Lung (tissue), 12 donors: ENCODE measurements around the gene DDX41. TPM values are rescaled to one million over a fixed set of nuclear protein-coding genes. Genes with fewer than 3 reads are reported as not detected.

Experiments used
- ATAC-seq: fragments of 200-7000 bp; cut with Tn5 transposase; one replicate; pipeline ENCODE4 v1.9.1; 2020; ENCODE audit warnings: moderate number of reproducible peaks; ENCODE audit not compliant: insufficient read depth, low FRiP score
- DNase-seq, 3 donors: peaks; one replicate each; pipeline ENCODE4 v3.0.0-alpha.2; 2013 to 2017
- H3K27ac ChIP-seq, 2 donors: one replicate each; pipeline ENCODE4 v1.5.1; 2013; ENCODE audit warnings: mild to moderate bottlenecking in 2 of 2, moderate library complexity in 2 of 2, control low read depth in 1 of 2, inconsistent platforms in 1 of 2, low read depth in 1 of 2, low read length in 1 of 2
- H3K27me3 ChIP-seq, 3 donors: one replicate each; pipeline ENCODE4 v1.5.1; 2013; ENCODE audit warnings: low read length in 2 of 3; ENCODE audit not compliant: control insufficient read depth in 3 of 3, insufficient read depth in 3 of 3
- H3K36me3 ChIP-seq, 4 donors: one replicate each; pipeline ENCODE4 v1.5.1; 2013; ENCODE audit warnings: low read length in 4 of 4, mild to moderate bottlenecking in 1 of 4, moderate library complexity in 1 of 4; ENCODE audit not compliant: control insufficient read depth in 4 of 4, insufficient read depth in 4 of 4
- H3K4me1 ChIP-seq, 5 donors: one replicate each; pipeline ENCODE4 v1.5.1; 2013; ENCODE audit warnings: low read length in 5 of 5, mild to moderate bottlenecking in 2 of 5, moderate library complexity in 1 of 5; ENCODE audit not compliant: control insufficient read depth in 5 of 5, insufficient read depth in 5 of 5
- H3K4me3 ChIP-seq: one replicate; pipeline ENCODE4 v1.5.1; 2013; ENCODE audit warnings: mild to moderate bottlenecking, control low read depth, moderate library complexity
- H3K9ac ChIP-seq, 2 donors: one replicate each; pipeline ENCODE4 v1.5.1; 2013; ENCODE audit warnings: low read length in 2 of 2, control low read depth in 1 of 2; ENCODE audit not compliant: insufficient read depth in 1 of 2
- H3K9me3 ChIP-seq, 4 donors: one replicate each; pipeline ENCODE4 v1.5.1; 2013; ENCODE audit warnings: low read length in 3 of 4, mild to moderate bottlenecking in 1 of 4, moderate library complexity in 1 of 4; ENCODE audit not compliant: control insufficient read depth in 4 of 4, insufficient read depth in 3 of 4
- WGBS, 2 donors: extraction: QIAGEN DNeasy Blood & Tissue Kit; methylation state at CpG; one replicate each; pipeline ENCODE4 v1.1.7; 2013; 5-methylcytosine and 5-hydroxymethylcytosine counted together
- polyA plus RNA-seq, 2 donors: library from polyadenylated mRNA; stranded (reverse); fragments of 200-250 nt; gene quantifications; one replicate each; pipeline ENCODE4 v1.2.1, GENCODE V29; 2013
- total RNA-seq, 2 donors: library from RNA; depleted of rRNA in 1 of 2; stranded (reverse); fragments of >200 nt in 1 of 2; gene quantifications; one replicate each; pipeline ENCODE4 v1.2.1, GENCODE V29; 2014 to 2021
- TF ChIP-seq, protein P1 (sequence below): IDR thresholded peaks from 2 replicates; pipeline ENCODE4 v1.5.1; 2012; ENCODE audit warnings: mild to moderate bottlenecking; ENCODE audit errors: control extremely low read depth, extremely low read depth
- donor health status: control.
- donor health status: control.
- donor health status: Bipolar disorder and iron deficiency.
- donor health status: healthy.
- donor health status: DM: yes; HTN: yes; CAD: no.

The DDX41 gene
- total and polyA plus RNA-seq, 4 donors: 63.2 to 110 (median 73.6) TPM

- H3K27me3 ChIP-seq: no peaks in the 10 kb centered on the region
- H3K9ac ChIP-seq: no peak within 1 kb of the TSS
- DNase-seq: peak; percentile 98 to 99 (median 98)
- peaks cover 0 to 6% (median 2%) of the 10 kb centered on the region in 4 donors for H3K36me3 ChIP-seq
- peaks cover 6 to 55% (median 25%) of the 10 kb centered on the region in 5 donors for H3K4me1 ChIP-seq
- H3K9me3 ChIP-seq: no peaks in the 10 kb centered on the region
- peak within 1 kb of the TSS; percentile 63 for H3K4me3 ChIP-seq
- H3K27ac ChIP-seq: peak within 1 kb of the TSS; percentile 85 to 96
- WGBS, 2 donors: 1% methylated on average over 62 to 73 of the region's 73 CpGs
- peak; percentile 89 for ATAC-seq
- TF ChIP-seq, protein P1, sequence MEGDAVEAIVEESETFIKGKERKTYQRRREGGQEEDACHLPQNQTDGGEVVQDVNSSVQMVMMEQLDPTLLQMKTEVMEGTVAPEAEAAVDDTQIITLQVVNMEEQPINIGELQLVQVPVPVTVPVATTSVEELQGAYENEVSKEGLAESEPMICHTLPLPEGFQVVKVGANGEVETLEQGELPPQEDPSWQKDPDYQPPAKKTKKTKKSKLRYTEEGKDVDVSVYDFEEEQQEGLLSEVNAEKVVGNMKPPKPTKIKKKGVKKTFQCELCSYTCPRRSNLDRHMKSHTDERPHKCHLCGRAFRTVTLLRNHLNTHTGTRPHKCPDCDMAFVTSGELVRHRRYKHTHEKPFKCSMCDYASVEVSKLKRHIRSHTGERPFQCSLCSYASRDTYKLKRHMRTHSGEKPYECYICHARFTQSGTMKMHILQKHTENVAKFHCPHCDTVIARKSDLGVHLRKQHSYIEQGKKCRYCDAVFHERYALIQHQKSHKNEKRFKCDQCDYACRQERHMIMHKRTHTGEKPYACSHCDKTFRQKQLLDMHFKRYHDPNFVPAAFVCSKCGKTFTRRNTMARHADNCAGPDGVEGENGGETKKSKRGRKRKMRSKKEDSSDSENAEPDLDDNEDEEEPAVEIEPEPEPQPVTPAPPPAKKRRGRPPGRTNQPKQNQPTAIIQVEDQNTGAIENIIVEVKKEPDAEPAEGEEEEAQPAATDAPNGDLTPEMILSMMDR: no peak
Measured at GRCh38 chr5:177497292-177498012, 19.3 kb downstream of the DDX41 start, which contains the start of gene PDLIM7. PDLIM7 (minus strand) TSS chr5:177497604; CDS start chr5:177496512, 1,092 bp downstream.

- no peak overlapping the region for H3K9ac ChIP-seq
- ATAC-seq (peak; percentile 36), DNase-seq (peak; percentile 92 to 94 (median 92))
- H3K9me3 ChIP-seq: no peaks in the 10 kb centered on the region
- H3K4me1 ChIP-seq: peaks cover 6 to 55% (median 26%) of the 10 kb centered on the region in 5 donors
- 3 to 5% methylated on average over 12 to 29 of the region's 29 CpGs for WGBS, 2 donors
- no peaks in the 10 kb centered on the region for H3K27me3 ChIP-seq
- H3K36me3 ChIP-seq: peaks cover 0 to 7% (median 5%) of the 10 kb centered on the region in 4 donors
- peak overlapping the region; percentile 85 to 96 for H3K27ac ChIP-seq
- H3K4me3 ChIP-seq: peak overlapping the region; percentile 63
- TF ChIP-seq, protein P1: no peak
Measured at GRCh38 chr5:177496727-177497291, 20.0 kb downstream of the DDX41 start.

GRCh38 chr5:177496070-177496726, 20.6 kb downstream of the DDX41 start:
- Histone ChIP-seq H3K27ac (peak overlapping the region; percentile 78 to 85), H3K36me3 (peaks cover 3 to 12% (median 5%) of the 10 kb centered on the region in 4 donors), H3K9ac (no peak overlapping the region), H3K4me3 (peak overlapping the region; percentile 31), H3K27me3 (no peaks in the 10 kb centered on the region), H3K9me3 (no peaks in the 10 kb centered on the region), H3K4me1 (peaks cover 6 to 55% (median 26%) of the 10 kb centered on the region in 5 donors)
- DNase-seq (peak in 1 of 3 donors; percentile 26), ATAC-seq (no peak)
- TF ChIP-seq, protein P1: no peak
- WGBS, 2 donors: 43 to 60% methylated on average over 12 of the region's 12 CpGs
